GM21423 (cell line): ENCODE measurements around the gene HAO1.
A peak's percentile ranks its signal among the peaks of the same experiment; 100 is the strongest.

Experiments
- ATAC-seq: cut with Tn5 transposase; IDR thresholded peaks from one replicate; pipeline ENCODE4 v1.9.1; 2021; ENCODE audit warnings: mild to moderate bottlenecking, moderate library complexity; ENCODE audit not compliant: unreplicated experiment

The HAO1 gene

DNA sequence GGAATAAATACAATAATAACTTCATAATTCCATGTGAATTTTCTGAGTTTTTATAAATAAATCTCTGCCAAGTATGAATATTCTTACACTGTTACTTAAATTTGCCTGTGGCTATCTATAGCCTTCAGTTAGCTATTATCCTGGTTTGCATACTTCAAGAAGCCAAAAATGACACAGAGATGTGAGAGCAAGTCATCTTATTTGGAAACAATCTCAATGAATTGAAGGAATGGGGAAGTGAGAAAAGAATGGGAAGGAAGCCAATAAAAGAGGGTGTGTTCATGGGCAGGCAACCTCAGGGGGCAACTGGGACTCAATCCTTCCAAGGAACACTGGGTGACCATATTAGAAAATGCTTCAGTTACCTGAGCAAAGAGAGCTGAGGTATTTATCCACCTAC, 9.9 kb downstream of the HAO1 start:
- ATAC-seq = no peak

GRCh38 chr20:7926767-7927166, 13.5 kb downstream of the HAO1 start:
- no peak for ATAC-seq

DNA sequence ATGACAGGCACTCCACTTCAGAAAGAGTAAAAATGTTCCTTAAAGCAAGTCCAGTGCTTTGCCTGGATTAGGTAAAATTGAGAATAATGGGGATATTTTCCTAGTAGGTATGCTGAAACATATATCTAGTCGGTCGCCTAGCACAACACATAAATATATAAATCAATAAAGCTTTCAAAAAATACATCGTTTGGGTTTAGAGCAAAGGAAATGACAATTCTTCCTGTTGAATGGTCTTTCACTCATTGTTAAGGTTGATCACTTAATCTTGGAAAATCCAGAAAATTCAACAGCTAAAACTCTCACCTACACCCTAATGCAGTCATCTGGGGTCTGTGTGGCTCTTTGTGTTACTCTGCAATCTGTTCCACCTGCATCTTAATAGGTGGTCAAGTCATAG, 13.9 kb downstream of the HAO1 start:
- no peak for ATAC-seq

DNA sequence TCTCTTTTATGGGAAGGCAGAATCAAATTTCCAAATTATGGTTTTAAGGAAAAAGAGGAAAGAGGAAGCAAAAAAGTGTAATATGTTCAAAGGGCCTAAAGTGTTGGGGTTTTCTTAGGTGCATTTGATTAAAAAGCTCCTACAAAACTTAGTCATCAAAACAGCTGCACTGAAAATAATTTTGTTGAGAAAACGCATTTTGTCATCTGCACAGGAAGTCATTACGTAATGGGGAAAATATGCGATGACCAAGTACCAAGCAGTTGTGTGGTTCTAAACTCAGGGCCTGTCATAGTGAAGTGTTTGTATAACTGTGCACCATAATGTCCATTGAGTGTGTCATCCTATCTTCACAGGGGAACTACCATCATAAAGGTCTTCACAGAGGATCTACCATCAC, 15.6 kb downstream of the HAO1 start:
- ATAC-seq = no peak

DNA sequence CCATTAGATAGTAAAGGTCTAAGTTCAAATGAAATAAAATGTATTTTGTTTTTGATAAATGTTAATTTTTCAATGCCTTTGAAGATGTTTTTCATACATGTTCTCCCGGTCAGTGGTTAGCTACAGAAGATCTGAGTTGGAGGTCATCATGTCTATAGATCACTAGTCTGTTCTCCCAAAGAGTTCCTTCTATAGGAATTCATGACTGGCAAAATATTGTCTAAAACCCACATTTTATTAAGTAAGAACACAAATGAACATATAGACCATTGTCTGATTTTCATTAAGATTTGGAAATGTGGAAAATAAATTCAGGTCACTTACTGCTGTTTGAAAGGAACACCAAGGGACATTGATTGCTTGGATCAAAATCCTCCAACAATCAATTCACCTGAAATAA, 23.6 kb downstream of the HAO1 start:
- no peak for ATAC-seq

DNA sequence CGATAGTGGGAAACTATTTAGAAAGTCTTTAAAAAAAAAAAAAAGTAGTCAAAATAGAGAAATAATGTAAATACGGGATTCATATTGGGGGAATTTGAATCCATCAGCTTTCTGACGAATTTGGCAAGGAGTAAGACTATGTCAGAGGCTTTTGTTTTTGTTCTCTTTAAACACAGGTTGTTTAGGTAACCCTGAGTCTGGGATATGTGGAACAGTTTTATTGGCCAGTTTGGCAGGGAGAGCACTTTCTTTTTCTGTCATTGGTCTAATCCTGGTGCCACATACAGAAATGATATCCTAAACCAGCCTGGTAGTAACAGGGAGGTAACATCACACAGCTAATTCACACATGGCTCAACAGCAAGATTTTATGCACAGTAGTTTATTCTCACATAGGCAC, 27.7 kb downstream of the HAO1 start:
- no peak for ATAC-seq

DNA sequence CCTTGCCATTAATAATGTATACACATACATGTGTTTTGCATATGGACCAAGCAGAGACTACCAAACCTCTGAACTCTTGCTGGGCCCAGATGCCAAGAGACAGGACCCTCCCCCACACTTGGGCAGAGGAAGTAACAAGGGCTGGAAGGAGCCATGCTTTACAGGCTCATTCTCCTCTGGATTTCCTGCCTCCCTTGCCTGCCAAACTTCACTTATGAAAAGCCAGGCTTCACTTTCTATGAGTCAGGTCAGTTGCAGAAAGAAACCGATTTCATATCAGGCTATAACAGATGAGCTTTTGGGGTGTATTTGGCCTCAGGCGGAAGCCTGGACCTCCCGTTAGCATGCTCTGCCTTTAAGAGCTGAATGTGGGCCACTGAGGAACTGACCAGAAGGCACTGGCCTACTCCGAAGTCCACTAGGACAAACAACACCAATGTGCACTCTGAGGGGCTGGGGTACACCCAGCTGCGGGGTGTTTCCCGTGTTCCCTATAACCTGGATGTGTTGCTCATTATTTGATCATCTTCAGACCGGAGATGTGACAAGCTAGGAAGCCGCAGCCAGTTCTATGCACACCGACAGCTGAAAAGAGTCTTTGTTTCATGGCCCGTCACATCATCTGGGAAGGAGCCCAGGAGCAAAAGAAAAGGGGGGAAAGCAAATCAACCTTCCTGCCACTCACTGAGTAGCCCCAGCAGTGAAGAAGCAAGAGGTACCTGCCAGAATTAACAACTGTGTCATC, 28.5 kb downstream of the HAO1 start:
- ATAC-seq = no peak

- ATAC-seq = no peak
Measured at GRCh38 chr20:7908905-7909304, 31.4 kb downstream of the HAO1 start.

DNA sequence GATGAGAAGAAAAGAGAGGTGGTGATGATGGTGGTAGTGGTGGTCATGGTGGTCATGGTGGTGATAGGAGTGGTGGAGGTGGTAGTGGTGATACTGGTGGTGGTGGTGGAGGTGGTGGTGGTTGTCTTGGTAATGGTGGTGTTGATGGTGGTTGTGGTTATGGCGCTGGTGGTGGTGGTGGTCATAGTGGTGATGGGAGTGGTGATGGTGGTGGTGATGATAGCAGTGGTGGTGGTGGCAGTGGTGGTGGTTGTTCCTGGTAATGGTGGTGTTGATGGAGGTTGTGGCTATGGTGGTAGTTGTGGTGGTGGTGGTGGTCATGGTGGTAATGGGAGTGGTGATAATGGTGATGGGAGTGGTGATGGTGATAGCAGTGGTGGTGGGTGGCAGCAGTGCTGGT, 36.8 kb downstream of the HAO1 start:
- no peak for ATAC-seq

- no peak for ATAC-seq
Measured at GRCh38 chr20:7902879-7903278, 37.4 kb downstream of the HAO1 start.

GRCh38 chr20:7897781-7898364, 42.4 kb downstream of the HAO1 start:
- no peak for ATAC-seq

GRCh38 chr20:7893014-7893730, 47.1 kb downstream of the HAO1 start:
- ATAC-seq = no peak

DNA sequence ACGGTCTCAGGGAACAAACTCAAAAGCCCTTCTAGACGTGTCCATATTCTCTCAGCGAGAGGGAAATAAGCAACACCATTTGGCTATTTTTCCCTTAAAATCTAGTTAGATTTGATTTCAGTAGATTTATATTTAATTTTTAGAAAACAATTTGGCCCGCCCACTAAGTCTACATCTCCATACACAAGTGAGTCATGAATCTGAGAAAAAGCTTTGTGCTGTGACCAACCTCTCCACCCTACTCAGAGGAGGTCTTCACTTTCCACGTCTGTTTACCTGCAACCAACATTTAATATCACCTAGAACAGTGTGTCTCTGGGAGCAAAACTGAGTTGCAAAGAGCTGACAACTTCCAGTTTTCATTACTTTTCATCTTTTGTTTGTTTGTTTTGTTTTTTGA, 48.6 kb downstream of the HAO1 start:
- no peak for ATAC-seq

GRCh38 chr20:7889736-7890135, 50.5 kb downstream of the HAO1 start:
- ATAC-seq = no peak

- ATAC-seq = no peak
Measured at GRCh38 chr20:7883741-7884140, 56.5 kb downstream of the HAO1 start.

DNA sequence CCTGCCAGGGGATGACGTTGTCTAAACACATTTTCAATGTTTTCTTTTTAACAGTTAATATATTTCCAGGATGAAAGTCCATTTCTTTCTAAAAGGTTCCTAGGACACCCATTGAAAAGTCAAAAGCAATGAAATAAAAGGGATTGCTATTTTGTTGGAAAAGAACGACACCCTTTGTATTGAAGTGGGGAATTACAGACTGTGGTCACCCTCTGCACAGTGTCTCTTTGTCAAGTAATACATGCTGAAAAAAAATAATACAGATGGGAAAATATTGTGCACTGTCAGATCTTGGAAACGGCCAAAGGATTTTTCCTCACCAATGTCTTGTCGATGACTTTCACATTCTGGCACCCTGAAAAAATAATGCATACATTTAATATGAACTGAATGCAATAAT, 56.9 kb downstream of the HAO1 start:
- no peak for ATAC-seq

DNA sequence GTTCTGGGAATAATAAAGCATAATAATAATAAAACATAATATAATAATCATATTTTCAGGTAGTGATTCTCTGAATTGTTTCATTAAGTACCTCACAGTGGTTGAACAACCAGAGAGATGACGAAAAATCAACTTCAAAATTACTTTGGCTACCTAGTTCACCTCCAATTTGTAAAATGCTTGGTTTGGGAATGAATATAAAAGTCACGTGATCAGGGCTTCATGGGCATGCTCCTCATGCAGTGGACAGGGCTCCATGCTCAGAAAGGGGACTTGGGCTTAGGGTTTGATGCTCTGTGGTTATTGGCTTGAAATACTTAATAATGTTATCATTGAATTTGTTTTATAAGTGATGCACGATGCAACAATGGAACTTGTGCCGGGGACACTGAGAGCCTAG, 58.2 kb downstream of the HAO1 start:
- no peak for ATAC-seq

DNA sequence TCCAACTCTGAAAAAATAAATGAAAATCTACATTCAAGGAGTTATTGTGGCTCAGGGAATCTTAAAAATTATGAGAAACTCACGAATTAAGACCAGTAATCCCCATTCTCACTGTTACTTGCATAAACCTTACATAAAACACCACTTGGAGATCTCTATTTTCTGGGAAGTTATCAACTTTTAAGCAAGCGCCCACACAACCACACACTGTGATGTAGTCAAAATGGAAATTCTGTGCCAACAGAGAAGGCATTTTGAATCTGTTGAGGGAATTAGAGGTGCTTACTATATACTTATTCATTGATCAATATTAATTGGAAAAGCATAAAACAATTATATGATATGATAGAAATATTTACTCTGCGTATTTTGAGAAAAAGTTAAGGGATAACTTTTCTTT, 58.7 kb downstream of the HAO1 start:
- no peak for ATAC-seq

GRCh38 chr20:7879883-7880282, 60.4 kb downstream of the HAO1 start:
- ATAC-seq = peak; percentile 83

GRCh38 chr20:7868108-7868507, 72.2 kb downstream of the HAO1 start:
- no peak for ATAC-seq

DNA sequence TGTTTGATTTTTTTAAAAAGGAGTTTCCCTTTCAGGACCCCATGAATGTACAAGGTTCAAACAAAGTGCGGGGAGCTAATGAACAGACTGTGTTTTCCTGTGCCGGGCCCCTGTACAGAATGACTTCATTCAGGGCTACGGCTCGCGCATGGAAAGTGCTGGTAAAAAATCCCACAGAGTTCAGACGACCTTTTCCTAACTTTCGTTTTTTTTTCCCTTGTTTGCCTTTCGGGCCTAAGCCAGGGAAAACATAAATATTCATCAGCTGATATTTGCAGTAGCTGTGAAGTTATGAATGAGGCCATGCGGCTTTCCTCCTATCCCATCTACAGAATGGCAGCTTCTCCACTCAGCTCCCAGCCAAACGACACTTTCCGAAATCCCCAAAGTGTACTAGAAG, 74.0 kb downstream of the HAO1 start:
- ATAC-seq = no peak

GRCh38 chr20:7859356-7859802, 80.9 kb downstream of the HAO1 start:
- peak; percentile 62 for ATAC-seq
